Activated CD8-positive, alpha-beta memory T cell treated with anti-CD3 and anti-CD28 coated beads, Interleukin-2, amount 50 U/mL, for 48 hours (primary cell): ENCODE results near the gene ZNRF3.
"Not testable (repeated sequence)": the region's sequence is repeated elsewhere in the genome, so short reads cannot be mapped to it uniquely, and the experiment has no call there.

Experiments used
- DNase-seq: peaks from one replicate; pipeline ENCODE4 v3.0.0-alpha.2; 2020

The ZNRF3 gene

DNA sequence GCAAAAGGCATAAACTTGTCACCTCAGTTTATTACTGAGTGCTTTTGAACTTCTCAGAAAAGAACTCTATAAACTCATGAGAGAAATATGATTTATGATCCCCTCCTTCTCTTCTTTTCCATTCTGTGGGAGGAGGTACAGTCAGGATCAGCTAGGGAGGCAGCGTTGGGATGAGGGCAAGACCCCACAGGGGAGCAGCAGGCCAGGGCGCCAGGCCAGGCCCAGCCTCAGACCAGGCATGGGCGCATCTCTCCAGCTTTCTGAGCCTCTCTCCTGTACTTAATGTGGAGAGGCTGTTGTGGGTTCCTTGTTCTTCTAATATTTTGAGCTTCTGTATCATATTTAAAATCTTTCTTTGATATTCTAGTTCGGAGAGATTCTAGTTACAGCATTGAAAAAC lies 106.5 kb downstream of the ZNRF3 start:
- no peak for DNase-seq

- no peak for DNase-seq
Observed at GRCh38 chr22:28992565-28993356, 109.4 kb downstream of the ZNRF3 start.

GRCh38 chr22:28994522-28994921 lies 111.2 kb downstream of the ZNRF3 start:
- DNase-seq = no peak

- no peak for DNase-seq
Observed at GRCh38 chr22:28995551-28995950, 112.2 kb downstream of the ZNRF3 start.

DNA sequence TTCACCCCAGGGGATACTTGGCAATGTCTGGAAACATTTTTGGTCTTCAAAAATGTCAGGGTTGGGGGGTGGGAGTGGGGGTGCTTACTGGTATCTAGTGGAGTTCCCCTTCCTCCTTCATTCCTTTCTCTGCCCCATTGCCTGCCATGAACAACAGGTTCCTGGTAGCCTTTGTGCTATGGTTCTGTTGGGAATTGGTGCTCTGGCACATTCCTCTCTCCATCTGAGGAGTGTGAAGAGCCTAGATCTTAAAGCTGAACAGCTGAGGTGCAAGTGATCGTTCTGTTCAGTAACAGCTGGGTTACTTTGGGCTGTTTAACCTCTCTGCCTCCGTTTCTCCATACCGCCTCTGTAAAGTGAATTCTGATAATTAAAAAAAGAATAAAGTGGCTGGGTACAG lies 114.0 kb downstream of the ZNRF3 start:
- DNase-seq = no peak

DNA sequence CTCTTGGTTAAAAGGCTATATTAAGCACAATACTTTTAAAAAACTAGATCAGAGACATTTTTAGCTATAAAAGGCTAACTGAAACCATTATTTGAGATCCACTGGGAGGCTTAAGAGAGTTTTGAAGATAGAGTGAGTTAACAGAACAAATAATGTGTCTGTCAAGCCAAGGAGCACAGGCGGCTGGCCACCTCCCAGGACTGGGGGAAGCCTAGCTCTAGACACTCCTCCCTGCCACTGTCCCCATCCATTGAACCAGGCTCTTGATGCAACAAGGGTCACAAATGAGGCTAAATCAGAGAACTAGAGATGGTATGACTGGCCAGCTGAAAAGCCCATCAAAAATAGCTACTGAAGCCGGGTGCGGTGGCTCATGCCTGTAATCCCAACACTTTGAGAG lies 115.3 kb downstream of the ZNRF3 start:
- no peak for DNase-seq

DNA sequence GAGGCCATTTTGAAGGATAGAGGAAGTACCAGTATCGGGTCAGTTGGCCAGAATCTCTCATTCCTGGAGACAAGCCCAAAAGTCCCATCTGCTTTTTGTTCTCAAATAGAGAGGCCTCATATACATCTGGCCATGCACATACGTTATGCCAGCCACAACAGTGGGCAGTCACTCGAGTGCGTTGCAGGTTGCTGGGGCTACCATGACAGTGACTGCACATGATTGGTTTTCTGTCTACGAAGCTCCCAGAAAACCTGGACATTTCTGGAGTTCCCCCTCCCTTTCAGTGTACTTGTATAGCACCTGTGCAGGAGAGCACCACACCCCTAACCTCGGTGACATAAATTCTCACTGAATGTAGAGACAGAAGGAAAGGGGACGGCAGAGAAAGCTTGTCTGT lies 116.1 kb downstream of the ZNRF3 start:
- DNase-seq = no peak

DNA sequence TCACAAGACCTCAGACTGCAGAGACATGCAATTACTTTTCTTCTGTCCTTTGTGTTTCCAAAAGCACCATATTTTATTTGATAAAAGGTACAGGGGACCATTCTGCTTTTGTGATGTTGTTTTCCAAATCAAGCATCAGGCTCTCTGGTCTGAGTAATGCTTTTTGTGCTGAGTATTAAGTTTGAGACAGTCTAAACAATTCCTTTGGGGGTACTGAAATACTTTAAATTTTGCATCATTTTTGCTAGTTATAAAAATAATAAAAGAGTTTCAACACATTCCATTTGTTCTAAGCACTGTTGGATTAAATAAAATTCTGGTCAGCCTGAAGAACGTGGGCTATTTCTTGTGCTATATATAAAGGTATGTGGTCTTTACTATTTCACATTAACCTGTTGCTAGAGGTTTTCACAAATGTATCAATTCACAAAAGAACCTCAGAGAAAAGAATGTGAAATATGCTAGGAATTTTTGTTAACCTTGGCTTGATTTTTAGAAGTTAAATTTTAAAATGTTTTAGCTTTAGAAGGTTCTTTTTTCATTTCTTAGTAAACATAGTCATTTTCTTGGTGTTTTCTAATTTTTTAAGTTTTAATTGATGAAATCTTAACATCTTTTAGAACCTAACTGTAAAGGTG lies 116.7 kb downstream of the ZNRF3 start:
- no peak for DNase-seq

DNA sequence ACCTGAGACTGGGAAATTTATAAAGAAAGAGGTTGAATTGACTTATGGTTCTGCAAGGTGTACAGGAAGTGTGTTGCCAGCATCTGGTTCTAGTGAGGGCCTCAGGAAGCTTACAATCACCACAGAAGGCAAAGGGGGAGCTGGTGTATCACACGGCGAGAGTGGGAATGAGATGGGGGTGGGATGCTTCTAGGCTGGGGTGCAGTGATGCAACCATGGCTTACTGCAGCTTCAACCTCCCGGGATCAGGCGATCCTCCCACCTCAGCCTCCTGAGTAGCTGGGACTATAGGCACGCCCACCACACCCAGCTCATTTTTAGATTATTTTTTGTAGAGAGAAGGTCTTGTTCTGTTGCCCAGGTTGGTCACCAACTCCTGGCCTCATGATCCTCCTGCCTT lies 117.3 kb downstream of the ZNRF3 start:
- no peak for DNase-seq

- DNase-seq = no peak
Observed at GRCh38 chr22:29002603-29003002, 119.2 kb downstream of the ZNRF3 start.

GRCh38 chr22:29003552-29003951 lies 120.2 kb downstream of the ZNRF3 start:
- no peak for DNase-seq

DNA sequence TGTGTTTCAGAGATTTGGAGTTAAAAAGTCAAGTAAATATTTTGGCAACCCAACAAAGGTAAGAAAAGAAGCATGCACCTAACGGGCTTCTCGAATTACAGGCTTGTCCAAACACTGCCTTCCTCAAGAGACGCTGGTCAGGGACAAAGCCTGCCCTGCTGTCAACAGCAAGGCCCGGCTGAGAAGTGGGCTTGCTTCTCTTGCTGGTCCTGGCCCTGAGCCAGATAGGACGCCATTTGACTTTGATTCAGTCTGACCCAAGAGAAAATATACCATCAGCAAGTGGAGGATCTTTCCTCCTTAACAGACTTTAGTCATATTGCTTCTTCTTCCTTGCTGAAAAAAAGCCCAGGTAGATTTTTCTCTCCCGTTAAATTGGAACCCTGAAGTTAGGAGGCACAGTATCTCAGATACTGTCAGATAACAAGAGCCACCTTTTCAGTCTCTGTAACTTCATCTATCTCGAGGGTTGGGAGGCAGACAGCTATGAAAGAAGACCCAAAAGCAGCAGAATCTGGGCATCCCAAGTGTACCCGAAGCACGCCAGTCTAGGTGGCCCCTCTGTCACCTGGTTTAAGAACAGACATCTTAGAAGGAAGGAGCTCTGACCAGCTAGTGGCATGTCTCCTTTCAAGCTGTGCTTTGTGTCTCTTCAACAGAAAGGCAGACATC lies 120.7 kb downstream of the ZNRF3 start:
- no peak for DNase-seq

DNA sequence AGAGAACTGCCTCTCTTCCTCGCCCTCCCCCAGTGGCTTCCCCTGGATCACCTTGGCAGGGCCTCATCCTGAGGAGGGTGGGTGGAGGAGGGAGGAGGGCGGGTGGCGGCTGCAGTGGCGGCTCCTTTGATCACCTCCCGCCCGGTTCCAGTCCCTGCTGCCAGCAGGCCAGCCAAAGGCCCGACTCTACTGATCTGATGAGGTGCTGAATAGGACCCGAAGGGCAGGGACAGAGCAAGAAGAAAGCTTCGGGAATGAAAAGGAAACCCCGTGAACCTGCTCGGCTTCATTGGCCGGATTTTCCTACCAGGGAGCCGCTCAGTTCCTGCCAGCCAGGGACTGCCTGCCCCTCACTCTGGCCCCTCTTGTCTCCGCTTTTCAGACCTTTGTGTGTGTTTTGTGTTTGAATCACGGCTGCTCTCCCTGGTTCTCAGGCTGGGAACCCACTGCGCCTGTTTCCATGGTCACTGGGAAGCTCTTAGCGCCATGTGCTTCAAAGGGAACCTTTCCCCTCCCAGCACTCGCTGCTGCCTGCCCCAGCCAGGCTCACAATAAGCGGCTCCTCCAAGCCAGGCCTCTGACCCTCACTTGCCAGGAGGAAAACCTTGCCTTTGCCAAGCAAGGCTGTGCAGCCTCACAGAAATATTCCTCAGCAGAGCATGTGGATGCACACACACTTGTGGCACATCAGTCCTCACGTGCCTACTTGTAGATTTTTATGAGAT lies 121.4 kb downstream of the ZNRF3 start:
- DNase-seq = no peak

- not testable (repeated sequence) for DNase-seq
Observed at GRCh38 chr22:29005754-29006153, 122.4 kb downstream of the ZNRF3 start.

GRCh38 chr22:29006346-29006745 lies 123.0 kb downstream of the ZNRF3 start:
- DNase-seq = no peak

DNA sequence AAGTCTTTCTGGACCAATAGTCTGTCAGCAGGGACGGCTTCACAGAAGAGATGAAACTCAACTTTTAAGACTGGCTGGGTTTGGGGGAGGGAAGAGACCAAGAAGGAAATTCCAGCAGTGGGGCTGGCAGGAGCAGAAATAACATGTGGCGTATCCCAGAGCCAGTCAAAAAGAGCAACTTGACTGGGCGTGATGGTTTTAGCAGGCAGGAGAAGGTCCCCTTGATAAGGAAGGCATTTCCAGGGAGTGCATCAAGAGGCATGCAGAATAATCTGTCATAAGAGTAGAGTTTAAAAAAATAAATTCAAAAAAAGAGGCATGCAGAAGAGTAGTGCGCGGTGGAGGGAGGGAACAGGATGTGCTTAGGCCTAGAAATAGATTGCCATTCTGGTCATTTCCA lies 125.8 kb downstream of the ZNRF3 start:
- no peak for DNase-seq

DNA sequence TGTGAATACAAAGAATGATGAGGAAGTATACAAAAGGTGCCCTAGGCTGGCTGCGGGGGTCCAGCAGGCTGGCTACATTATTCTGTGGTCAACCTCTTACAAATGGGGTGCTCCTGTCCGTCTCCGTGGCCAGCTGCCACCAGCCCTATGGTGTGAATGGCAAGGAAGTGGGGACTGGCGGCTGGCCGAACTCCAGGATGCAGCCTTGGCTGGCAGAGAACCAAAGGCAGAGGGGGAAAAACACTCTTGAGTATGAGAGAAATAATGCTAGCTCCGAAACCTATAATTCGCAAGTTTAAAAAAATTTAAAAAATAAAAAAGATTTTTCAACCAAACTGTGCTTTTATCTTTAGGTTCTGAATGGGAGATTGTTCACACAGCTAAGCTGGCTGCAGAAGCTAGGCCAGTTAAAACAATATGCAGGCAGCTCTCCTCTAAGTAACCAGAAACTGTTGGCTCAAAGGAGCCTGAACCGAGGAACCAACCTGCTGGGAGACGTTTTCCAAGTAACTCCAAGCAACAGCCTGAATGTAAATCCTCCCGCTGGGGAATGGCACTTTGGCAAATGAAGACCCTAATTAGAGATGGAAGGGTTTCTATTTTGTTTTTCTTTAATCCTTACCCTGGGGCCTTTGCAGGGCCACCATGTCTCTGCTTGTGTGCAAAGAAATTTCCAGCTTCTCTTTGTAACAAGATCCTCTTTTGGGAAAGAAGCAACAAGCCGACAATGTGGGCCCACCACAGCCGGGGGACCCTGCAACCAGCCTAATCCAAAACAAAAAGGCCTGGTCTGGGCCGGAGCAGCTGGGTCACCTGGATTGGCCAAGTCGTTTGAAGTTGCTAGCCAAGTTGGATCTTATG lies 128.1 kb downstream of the ZNRF3 start:
- DNase-seq = no peak

- DNase-seq = no peak
Observed at GRCh38 chr22:29012101-29012433, 128.7 kb downstream of the ZNRF3 start.

GRCh38 chr22:29012952-29013351 lies 129.6 kb downstream of the ZNRF3 start:
- DNase-seq = no peak

DNA sequence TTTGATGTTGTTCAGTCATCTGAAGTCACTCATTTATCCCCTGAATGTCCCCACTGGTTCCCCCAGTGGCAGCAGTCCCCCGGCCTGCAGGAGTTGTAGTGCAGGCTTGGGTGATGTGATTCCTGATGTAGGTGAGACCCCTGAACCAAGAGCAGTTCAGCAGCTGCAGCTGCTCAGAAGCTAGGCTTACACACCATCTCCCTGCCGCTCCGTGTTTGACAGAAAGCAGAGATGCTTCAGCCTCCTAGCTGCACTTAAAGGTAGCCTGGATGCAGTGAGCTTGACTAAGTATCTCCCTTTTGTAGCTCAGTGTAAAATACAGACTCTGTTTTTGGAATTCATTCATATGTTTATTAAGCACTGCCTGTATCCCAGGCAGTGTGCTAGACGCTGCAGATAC lies 130.9 kb downstream of the ZNRF3 start:
- no peak for DNase-seq

DNA sequence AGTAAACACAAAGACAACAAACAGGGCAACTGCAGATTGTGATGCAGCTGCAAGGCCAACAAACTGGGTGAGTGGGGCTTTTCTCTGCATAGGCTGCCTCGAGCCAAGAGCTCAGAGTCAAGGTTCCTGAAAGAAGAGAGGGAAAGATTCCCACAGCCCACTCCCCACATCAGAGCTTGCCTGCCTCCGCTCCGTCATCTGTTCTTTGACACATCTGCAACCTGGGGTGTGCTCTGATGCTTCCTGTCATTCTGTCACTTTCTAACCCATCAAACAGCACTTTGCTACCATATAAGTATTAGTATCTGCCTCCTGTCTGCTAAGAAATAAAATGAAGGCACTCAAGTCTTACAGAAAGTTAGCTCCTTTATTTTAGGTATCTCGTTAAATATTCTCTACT lies 131.4 kb downstream of the ZNRF3 start:
- DNase-seq = no peak

GRCh38 chr22:29016067-29016938 lies 132.9 kb downstream of the ZNRF3 start:
- no peak for DNase-seq
